B cell (primary cell): Measurements from ENCODE around the gene MC1R. TPM values are rescaled to one million over a fixed set of nuclear protein-coding genes. Genes with fewer than 3 reads are reported as not detected.

ENCODE experiments used
- ATAC-seq: fragments of 200-7000 bp; cut with Tn5 transposase; one replicate; pipeline ENCODE4 v1.10.0; 2021; ENCODE audit warnings: low read depth, mild to moderate bottlenecking, moderate number of reproducible peaks, moderate library complexity
- CTCF ChIA-PET: fragments of 350-600 bp; sonication (Branson Sonifier 250); formaldehyde crosslinking; loops from one replicate; lab custom pipeline; 2021; ENCODE audit warnings: antibody characterized with exemption, inconsistent platforms; lab: Charles Lee
- POLR2A ChIA-PET: fragments of 350-600 bp; sonication (Branson Sonifier 250); formaldehyde crosslinking; loops from one replicate; lab custom pipeline; 2021; ENCODE audit warnings: antibody characterized with exemption; lab: Charles Lee
- DNase-seq: peaks from one replicate; pipeline ENCODE4 v3.0.0; 2013
- H2AFZ ChIP-seq: 2 replicates; pipeline ENCODE4 v1.6.1; 2012; ENCODE audit warnings: mild to moderate bottlenecking, low read depth, low read length; ENCODE audit not compliant: insufficient read depth, poor library complexity, severe bottlenecking
- H3K27ac ChIP-seq, 2 donors: 1 replicate in 1 of 2; 2 replicates in 1 of 2; pipeline ENCODE4 v1.5.1; 2012 to 2013; ENCODE audit warnings: low read length in 2 of 2, mild to moderate bottlenecking in 2 of 2, moderate library complexity in 1 of 2
- H3K27me3 ChIP-seq, 4 experiments: fragments of 200-600 bp in 1 of 4; sonication (generic) in 1 of 4; replicated peaks in 1 of 4; 1 replicate in 2 of 4; 2 replicates in 2 of 4; pipeline versions ENCODE4 v1.6.1 to v1.7.0; 2013 to 2016; ENCODE audit warnings: low read length in 3 of 4, mild to moderate bottlenecking in 2 of 4, mixed read lengths in 1 of 4, moderate library complexity in 1 of 4; ENCODE audit not compliant: insufficient read depth in 4 of 4, control insufficient read depth in 3 of 4; ENCODE audit errors: control extremely low read depth in 1 of 4
- H3K36me3 ChIP-seq, 2 experiments: replicated peaks in 1 of 2; 1 replicate in 1 of 2; 2 replicates in 1 of 2; pipeline versions ENCODE4 v1.6.1 to v1.7.1; 2013; ENCODE audit warnings: low read length in 1 of 2; ENCODE audit not compliant: insufficient read depth in 2 of 2, control insufficient read depth in 1 of 2; ENCODE audit errors: control extremely low read depth in 1 of 2, extremely low read depth in 1 of 2
- H3K4me1 ChIP-seq, 2 donors: fragments of 200-600 bp in 1 of 2; sonication (generic) in 1 of 2; 1 replicate in 1 of 2; 2 replicates in 1 of 2; pipeline versions ENCODE4 v1.5.1 to v1.6.1; 2013 to 2017; ENCODE audit warnings: low read length in 2 of 2; ENCODE audit not compliant: control insufficient read depth in 2 of 2, insufficient read depth in 2 of 2
- H3K4me2 ChIP-seq: replicated peaks from 2 replicates; pipeline ENCODE3; 2012; ENCODE audit warnings: mild to moderate bottlenecking, low read depth, low read length; ENCODE audit not compliant: poor library complexity, severe bottlenecking
- H3K4me3 ChIP-seq, 5 experiments: fragments of 200-600 bp in 1 of 5; sonication (generic) in 1 of 5; 1 replicate in 3 of 5; 2 replicates in 2 of 5; pipeline versions ENCODE4 v1.5.1 to v1.7.0; 2011 to 2016; ENCODE audit warnings: low read length in 4 of 5, mild to moderate bottlenecking in 4 of 5, low read depth in 2 of 5, control low read depth in 1 of 5, moderate library complexity in 1 of 5; ENCODE audit not compliant: insufficient read depth in 1 of 5; ENCODE audit errors: control extremely low read depth in 1 of 5, extremely low read depth in 1 of 5
- H3K79me2 ChIP-seq: fragments of 200-600 bp; sonication (generic); one replicate; pipeline ENCODE4 v1.6.0; 2016; ENCODE audit warnings: low read length; ENCODE audit not compliant: control insufficient read depth, insufficient read depth
- H3K9ac ChIP-seq: fragments of 200-600 bp; sonication (generic); 2 replicates; pipeline ENCODE4 v1.6.1; 2017; ENCODE audit warnings: mild to moderate bottlenecking, low read length, moderate library complexity
- H3K9me3 ChIP-seq, 3 donors: one replicate each; pipeline versions ENCODE4 v1.6.1 to v1.7.1; 2013; ENCODE audit warnings: low read length in 2 of 3; ENCODE audit not compliant: control insufficient read depth in 2 of 3, insufficient read depth in 1 of 3; ENCODE audit errors: control extremely low read depth in 1 of 3
- H4K20me1 ChIP-seq: 2 replicates; pipeline ENCODE4 v1.6.0; 2012; ENCODE audit warnings: mild to moderate bottlenecking, low read length; ENCODE audit not compliant: insufficient read depth, control insufficient read depth, poor library complexity, severe bottlenecking
- H3K27ac Mint-ChIP-seq: one replicate; pipeline ENCODE4 v1.8.0; 2021; ENCODE audit warnings: mixed read lengths
- H3K27me3 Mint-ChIP-seq: one replicate; pipeline ENCODE4 v1.8.0; 2021; ENCODE audit warnings: mixed read lengths
- H3K4me1 Mint-ChIP-seq: one replicate; pipeline ENCODE4 v1.8.0; 2021; ENCODE audit warnings: mixed read lengths
- H3K4me3 Mint-ChIP-seq: one replicate; pipeline ENCODE4 v1.8.0; 2021; ENCODE audit warnings: mixed read lengths
- H3K9me3 Mint-ChIP-seq: one replicate; pipeline ENCODE4 v1.8.0; 2022; ENCODE audit warnings: mixed read lengths; ENCODE audit not compliant: insufficient read depth
- CTCF ChIP-seq: fragments of 200-600 bp; IDR thresholded peaks from one replicate; pipeline ENCODE4 v1.8.0; 2022; ENCODE audit warnings: antibody characterized with exemption, mild to moderate bottlenecking
- EZH2 ChIP-seq: IDR thresholded peaks from 2 replicates; pipeline ENCODE4 v1.6.1; 2012; ENCODE audit warnings: borderline replicate concordance, low read depth, mild to moderate bottlenecking, moderate library complexity, low read length; ENCODE audit not compliant: insufficient read depth, poor library complexity, severe bottlenecking
- WGBS: methylation state at CpG from one replicate; pipeline ENCODE4 v1.1.5; 2013; ENCODE audit warnings: missing lambda C conversion rate; ENCODE audit not compliant: insufficient coverage; 5-methylcytosine and 5-hydroxymethylcytosine counted together
- intact Hi-C: fragments of 100-400 bp; cut with micrococcal nuclease; formaldehyde crosslinking; loops from one replicate; pipeline ENCODE4 v1.10.0; 2022
- polyA plus RNA-seq: library from polyadenylated mRNA; depleted of rRNA; stranded (reverse); fragments of >200 nt; gene quantifications from 2 replicates; pipeline ENCODE4 v1.2.3, GENCODE V29; 2012
- total RNA-seq, 2 donors: library from RNA; stranded (reverse); fragments of 120-200 nt in 1 of 2; gene quantifications; 1 replicate in 1 of 2; 2 replicates in 1 of 2; pipeline versions ENCODE4 v1.2.3 to v1.2.4, GENCODE V29; 2013 to 2022

The MC1R gene
- total and polyA plus RNA-seq, 2 donors (not counting 1 experiment from before 2014, with no cell fraction given): 13.2 to 15.2 TPM

DNA sequence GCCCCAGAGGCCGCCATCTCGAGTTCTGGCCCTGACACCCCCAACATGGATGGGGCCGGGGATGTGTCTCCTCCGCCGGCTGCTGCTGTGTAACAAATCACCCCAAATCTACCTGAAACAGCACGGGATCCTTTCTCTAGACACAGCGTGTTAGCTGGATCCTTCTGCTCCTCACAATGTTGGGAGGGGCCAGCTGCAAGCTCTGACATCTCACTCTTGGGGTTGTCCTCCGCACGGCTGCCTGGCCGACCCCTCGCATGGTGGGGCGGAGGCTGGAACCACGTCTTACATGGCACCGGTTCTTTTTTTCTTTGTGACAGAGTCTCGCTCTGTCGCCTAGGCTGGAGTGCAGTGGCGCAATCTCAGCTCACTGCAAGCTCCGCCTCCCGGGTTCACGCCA, 18.3 kb downstream of the MC1R start:
- Histone ChIP-seq H3K27ac (no peak overlapping the region), H2AFZ (no peak overlapping the region), H3K4me3 (no peak overlapping the region), H3K79me2 (no peaks in the 10 kb centered on the region), H3K4me2 (no peak overlapping the region), H3K36me3 (no peaks in the 10 kb centered on the region), H3K9ac (no peak overlapping the region), H3K27me3 (peaks cover 0 to 4% (median 0%) of the 10 kb centered on the region in 4 experiments), H3K9me3 (no peaks in the 10 kb centered on the region), H3K4me1 (no peaks in the 10 kb centered on the region), H4K20me1 (no peaks in the 10 kb centered on the region)
- ChIA-PET POLR2A (no interaction called here), CTCF (no interaction called here)
- peaks cover 12% of the 10 kb centered on the region for H3K27me3 Mint-ChIP-seq
- H3K9me3 Mint-ChIP-seq: no peaks in the 10 kb centered on the region
- TF ChIP-seq CTCF (no peak), EZH2 (no peak)
- ATAC-seq (no peak), DNase-seq (no peak)
- 96% methylated on average over 20 of the region's 20 CpGs for WGBS
- H3K4me3 Mint-ChIP-seq: no peak overlapping the region
- no peak overlapping the region for H3K27ac Mint-ChIP-seq
- peaks cover 3% of the 10 kb centered on the region for H3K4me1 Mint-ChIP-seq
- intact Hi-C loops: no loop called here

DNA sequence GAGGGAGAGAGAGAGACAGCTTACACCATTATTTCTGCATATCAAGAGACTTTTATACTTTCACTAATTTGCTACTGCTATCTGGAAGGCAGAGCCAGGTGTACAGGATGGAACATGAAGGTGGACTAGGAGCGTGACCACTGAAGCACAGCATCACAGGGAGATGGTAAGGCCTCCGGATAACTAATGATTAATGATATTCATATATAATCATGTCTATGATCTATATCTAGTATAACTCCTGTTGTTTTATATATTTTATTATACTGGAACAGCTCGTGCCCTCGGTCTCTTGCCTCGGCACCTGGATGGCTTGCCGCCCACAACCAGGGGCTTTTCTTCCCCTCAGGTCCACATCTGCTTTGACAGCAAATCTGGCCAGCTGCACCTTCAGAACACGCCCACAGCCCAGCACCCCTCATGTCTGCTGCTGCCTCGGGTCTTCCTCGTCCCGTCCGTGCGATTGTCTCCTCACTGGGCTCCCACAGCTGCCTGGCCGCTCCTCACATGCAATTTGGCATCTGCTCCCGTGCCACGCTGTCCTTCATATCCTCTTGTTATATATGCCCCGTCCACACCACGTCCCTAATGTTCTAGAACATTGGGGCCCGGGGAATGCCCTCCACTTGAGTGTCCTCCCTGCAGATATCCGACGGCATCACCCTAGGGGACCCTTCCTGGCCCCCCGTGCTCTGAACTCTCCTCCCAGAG, 19.7 kb downstream of the MC1R start:
- POLR2A ChIA-PET: no interaction called here
- Mint-ChIP-seq H3K4me3 (no peak overlapping the region), H3K27me3 (peaks cover 15% of the 10 kb centered on the region), H3K27ac (no peak overlapping the region), H3K9me3 (no peaks in the 10 kb centered on the region), H3K4me1 (no peaks in the 10 kb centered on the region)
- Histone ChIP-seq H3K27me3 (peaks cover 0 to 4% (median 2%) of the 10 kb centered on the region in 4 experiments), H2AFZ (no peak overlapping the region), H3K4me1 (no peaks in the 10 kb centered on the region), H3K4me2 (no peak overlapping the region), H3K4me3 (no peak overlapping the region), H3K27ac (no peak overlapping the region), H3K9ac (no peak overlapping the region), H3K9me3 (peaks cover 0 to 3% (median 0%) of the 10 kb centered on the region in 3 donors), H4K20me1 (no peaks in the 10 kb centered on the region), H3K79me2 (no peaks in the 10 kb centered on the region), H3K36me3 (no peaks in the 10 kb centered on the region)
- TF ChIP-seq EZH2 (no peak), CTCF (no peak)
- WGBS: 85% methylated on average over 15 of the region's 21 CpGs
- DNase-seq (no peak), ATAC-seq (no peak)
- CTCF ChIA-PET: no interaction called here
- intact Hi-C loops: no loop called here
